Stimulated activated CD8-positive, alpha-beta memory T cell treated with anti-CD3 and anti-CD28 coated beads, Interleukin-12 subunit alpha, Interleukin-12 subunit beta, amount 100 ng/mL, for 4 hours (primary cell): ENCODE data around the gene COA5.

Source experiments
- DNase-seq: peaks from one replicate; pipeline ENCODE4 v3.0.0-alpha.2; 2020; ENCODE audit warnings: low read depth

Gene COA5

DNA sequence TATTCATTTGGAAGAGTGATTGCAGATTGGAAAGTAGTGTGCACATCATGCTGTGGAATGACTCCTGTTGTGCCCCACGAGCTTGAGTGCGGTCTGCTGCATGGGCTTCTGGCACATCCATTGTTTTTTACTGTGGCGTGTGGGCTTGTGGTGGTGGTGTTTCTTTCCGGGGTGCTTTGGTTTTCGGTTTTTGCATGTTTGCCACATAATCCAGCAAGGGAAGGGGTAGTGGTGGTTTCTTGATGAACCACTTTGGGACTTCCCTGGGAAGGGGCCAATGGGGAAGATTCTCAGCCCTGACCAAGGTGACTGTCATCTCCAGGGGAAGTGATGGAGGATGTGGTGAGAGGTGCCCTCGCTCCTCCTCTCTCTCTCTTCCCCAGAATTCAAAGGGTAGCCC is 57.0 kb downstream of the COA5 start:
- DNase-seq: no peak

DNA sequence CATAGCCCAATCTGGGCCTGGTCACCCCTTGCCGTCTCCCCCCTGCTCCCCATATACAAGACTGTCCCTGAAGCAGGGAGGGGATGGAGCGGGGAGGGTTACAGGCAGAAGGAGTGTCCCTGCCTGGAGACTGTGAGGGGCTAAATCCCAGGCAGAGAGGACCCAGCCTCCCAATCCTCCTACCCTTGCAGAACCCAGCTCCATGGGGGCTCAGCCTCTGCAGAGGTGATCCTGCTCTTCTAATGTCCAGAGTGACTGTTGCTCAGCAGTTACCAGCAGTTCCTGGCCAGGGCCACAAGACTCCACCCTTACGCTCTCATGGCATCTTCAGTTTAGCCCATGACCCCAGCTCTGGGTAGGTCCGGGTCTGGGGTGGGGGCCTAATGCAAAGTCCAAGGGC is 58.1 kb downstream of the COA5 start:
- no peak for DNase-seq
